B cell (primary cell): ENCODE results near the gene CCDC102A. TPM values are rescaled to one million over a fixed set of nuclear protein-coding genes. Genes with fewer than 3 reads are reported as not detected.

Source experiments
- ATAC-seq: fragments of 200-7000 bp; cut with Tn5 transposase; one replicate; pipeline ENCODE4 v1.10.0; 2021; ENCODE audit warnings: low read depth, mild to moderate bottlenecking, moderate number of reproducible peaks, moderate library complexity
- CTCF ChIA-PET: fragments of 350-600 bp; sonication (Branson Sonifier 250); formaldehyde crosslinking; loops from one replicate; lab custom pipeline; 2021; ENCODE audit warnings: antibody characterized with exemption, inconsistent platforms; lab: Charles Lee
- POLR2A ChIA-PET: fragments of 350-600 bp; sonication (Branson Sonifier 250); formaldehyde crosslinking; loops from one replicate; lab custom pipeline; 2021; ENCODE audit warnings: antibody characterized with exemption; lab: Charles Lee
- DNase-seq: peaks from one replicate; pipeline ENCODE4 v3.0.0; 2013
- H2AFZ ChIP-seq: 2 replicates; pipeline ENCODE4 v1.6.1; 2012; ENCODE audit warnings: mild to moderate bottlenecking, low read depth, low read length; ENCODE audit not compliant: insufficient read depth, poor library complexity, severe bottlenecking
- H3K27ac ChIP-seq, 2 donors: 1 replicate in 1 of 2; 2 replicates in 1 of 2; pipeline ENCODE4 v1.5.1; 2012 to 2013; ENCODE audit warnings: low read length in 2 of 2, mild to moderate bottlenecking in 2 of 2, moderate library complexity in 1 of 2
- H3K27me3 ChIP-seq, 4 experiments: fragments of 200-600 bp in 1 of 4; sonication (generic) in 1 of 4; replicated peaks in 1 of 4; 1 replicate in 2 of 4; 2 replicates in 2 of 4; pipeline versions ENCODE4 v1.6.1 to v1.7.0; 2013 to 2016; ENCODE audit warnings: low read length in 3 of 4, mild to moderate bottlenecking in 2 of 4, mixed read lengths in 1 of 4, moderate library complexity in 1 of 4; ENCODE audit not compliant: insufficient read depth in 4 of 4, control insufficient read depth in 3 of 4; ENCODE audit errors: control extremely low read depth in 1 of 4
- H3K36me3 ChIP-seq, 2 experiments: replicated peaks in 1 of 2; 1 replicate in 1 of 2; 2 replicates in 1 of 2; pipeline versions ENCODE4 v1.6.1 to v1.7.1; 2013; ENCODE audit warnings: low read length in 1 of 2; ENCODE audit not compliant: insufficient read depth in 2 of 2, control insufficient read depth in 1 of 2; ENCODE audit errors: control extremely low read depth in 1 of 2, extremely low read depth in 1 of 2
- H3K4me1 ChIP-seq, 2 donors: fragments of 200-600 bp in 1 of 2; sonication (generic) in 1 of 2; 1 replicate in 1 of 2; 2 replicates in 1 of 2; pipeline versions ENCODE4 v1.5.1 to v1.6.1; 2013 to 2017; ENCODE audit warnings: low read length in 2 of 2; ENCODE audit not compliant: control insufficient read depth in 2 of 2, insufficient read depth in 2 of 2
- H3K4me2 ChIP-seq: replicated peaks from 2 replicates; pipeline ENCODE3; 2012; ENCODE audit warnings: mild to moderate bottlenecking, low read depth, low read length; ENCODE audit not compliant: poor library complexity, severe bottlenecking
- H3K4me3 ChIP-seq, 5 experiments: fragments of 200-600 bp in 1 of 5; sonication (generic) in 1 of 5; 1 replicate in 3 of 5; 2 replicates in 2 of 5; pipeline versions ENCODE4 v1.5.1 to v1.7.0; 2011 to 2016; ENCODE audit warnings: low read length in 4 of 5, mild to moderate bottlenecking in 4 of 5, low read depth in 2 of 5, control low read depth in 1 of 5, moderate library complexity in 1 of 5; ENCODE audit not compliant: insufficient read depth in 1 of 5; ENCODE audit errors: control extremely low read depth in 1 of 5, extremely low read depth in 1 of 5
- H3K79me2 ChIP-seq: fragments of 200-600 bp; sonication (generic); one replicate; pipeline ENCODE4 v1.6.0; 2016; ENCODE audit warnings: low read length; ENCODE audit not compliant: control insufficient read depth, insufficient read depth
- H3K9ac ChIP-seq: fragments of 200-600 bp; sonication (generic); 2 replicates; pipeline ENCODE4 v1.6.1; 2017; ENCODE audit warnings: mild to moderate bottlenecking, low read length, moderate library complexity
- H3K9me3 ChIP-seq, 3 donors: one replicate each; pipeline versions ENCODE4 v1.6.1 to v1.7.1; 2013; ENCODE audit warnings: low read length in 2 of 3; ENCODE audit not compliant: control insufficient read depth in 2 of 3, insufficient read depth in 1 of 3; ENCODE audit errors: control extremely low read depth in 1 of 3
- H4K20me1 ChIP-seq: 2 replicates; pipeline ENCODE4 v1.6.0; 2012; ENCODE audit warnings: mild to moderate bottlenecking, low read length; ENCODE audit not compliant: insufficient read depth, control insufficient read depth, poor library complexity, severe bottlenecking
- H3K27ac Mint-ChIP-seq: one replicate; pipeline ENCODE4 v1.8.0; 2021; ENCODE audit warnings: mixed read lengths
- H3K27me3 Mint-ChIP-seq: one replicate; pipeline ENCODE4 v1.8.0; 2021; ENCODE audit warnings: mixed read lengths
- H3K4me1 Mint-ChIP-seq: one replicate; pipeline ENCODE4 v1.8.0; 2021; ENCODE audit warnings: mixed read lengths
- H3K4me3 Mint-ChIP-seq: one replicate; pipeline ENCODE4 v1.8.0; 2021; ENCODE audit warnings: mixed read lengths
- H3K9me3 Mint-ChIP-seq: one replicate; pipeline ENCODE4 v1.8.0; 2022; ENCODE audit warnings: mixed read lengths; ENCODE audit not compliant: insufficient read depth
- EZH2 ChIP-seq: IDR thresholded peaks from 2 replicates; pipeline ENCODE4 v1.6.1; 2012; ENCODE audit warnings: borderline replicate concordance, low read depth, mild to moderate bottlenecking, moderate library complexity, low read length; ENCODE audit not compliant: insufficient read depth, poor library complexity, severe bottlenecking
- WGBS: methylation state at CpG from one replicate; pipeline ENCODE4 v1.1.5; 2013; ENCODE audit warnings: missing lambda C conversion rate; ENCODE audit not compliant: insufficient coverage; 5-methylcytosine and 5-hydroxymethylcytosine counted together
- intact Hi-C: fragments of 100-400 bp; cut with micrococcal nuclease; formaldehyde crosslinking; loops from one replicate; pipeline ENCODE4 v1.10.0; 2022
- polyA plus RNA-seq: library from polyadenylated mRNA; depleted of rRNA; stranded (reverse); fragments of >200 nt; gene quantifications from 2 replicates; pipeline ENCODE4 v1.2.3, GENCODE V29; 2012
- total RNA-seq, 2 donors: library from RNA; stranded (reverse); fragments of 120-200 nt in 1 of 2; gene quantifications; 1 replicate in 1 of 2; 2 replicates in 1 of 2; pipeline versions ENCODE4 v1.2.3 to v1.2.4, GENCODE V29; 2013 to 2022
- TF ChIP-seq, protein P1 (sequence below): fragments of 200-600 bp; IDR thresholded peaks from one replicate; pipeline ENCODE4 v1.8.0; 2022; ENCODE audit warnings: antibody characterized with exemption, mild to moderate bottlenecking

CCDC102A gene
- total and polyA plus RNA-seq, 2 donors (not counting 1 experiment from before 2014, with no cell fraction given) = 14.5 to 14.7 TPM

DNA sequence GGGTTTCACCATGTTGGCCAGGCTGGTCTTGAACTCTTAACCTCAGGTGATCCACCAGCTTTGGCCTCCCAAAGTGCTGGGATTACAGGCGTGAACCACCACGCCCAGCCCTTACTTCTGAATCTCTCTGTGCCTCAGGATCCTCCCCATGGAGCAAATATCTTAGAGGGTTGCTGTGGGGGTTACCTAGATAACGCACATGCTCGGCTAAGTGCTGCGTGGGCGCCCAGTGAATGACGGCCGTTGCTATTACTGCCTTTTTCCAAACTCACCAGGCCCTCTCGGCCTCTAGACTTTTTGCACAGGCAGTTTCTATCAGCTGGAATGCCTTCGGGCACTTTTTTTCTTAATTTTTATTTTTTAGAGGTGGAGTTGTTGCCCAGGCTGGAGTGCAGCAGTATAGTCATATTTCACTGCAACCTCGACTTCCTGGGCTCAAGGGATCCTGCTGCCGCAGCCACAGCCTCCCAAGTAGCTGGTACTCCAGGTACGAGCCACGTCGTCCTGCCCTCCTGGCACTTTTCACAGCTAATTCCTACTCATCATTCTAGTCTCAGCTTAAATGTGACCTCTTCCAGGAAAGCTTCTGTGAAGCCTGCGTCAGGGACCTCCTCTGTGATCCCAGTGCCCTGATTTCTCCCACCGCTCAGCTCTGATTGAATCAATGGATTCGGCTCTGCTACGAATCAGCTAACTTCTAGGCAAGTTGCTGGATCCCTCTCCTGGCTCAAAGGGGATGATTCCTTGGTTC is 8.6 kb downstream of the CCDC102A start:
- peaks cover 49 to 66% of the 10 kb centered on the region in 2 donors for H3K4me1 ChIP-seq
- no peak for TF ChIP-seq EZH2
- TF ChIP-seq, protein P1, sequence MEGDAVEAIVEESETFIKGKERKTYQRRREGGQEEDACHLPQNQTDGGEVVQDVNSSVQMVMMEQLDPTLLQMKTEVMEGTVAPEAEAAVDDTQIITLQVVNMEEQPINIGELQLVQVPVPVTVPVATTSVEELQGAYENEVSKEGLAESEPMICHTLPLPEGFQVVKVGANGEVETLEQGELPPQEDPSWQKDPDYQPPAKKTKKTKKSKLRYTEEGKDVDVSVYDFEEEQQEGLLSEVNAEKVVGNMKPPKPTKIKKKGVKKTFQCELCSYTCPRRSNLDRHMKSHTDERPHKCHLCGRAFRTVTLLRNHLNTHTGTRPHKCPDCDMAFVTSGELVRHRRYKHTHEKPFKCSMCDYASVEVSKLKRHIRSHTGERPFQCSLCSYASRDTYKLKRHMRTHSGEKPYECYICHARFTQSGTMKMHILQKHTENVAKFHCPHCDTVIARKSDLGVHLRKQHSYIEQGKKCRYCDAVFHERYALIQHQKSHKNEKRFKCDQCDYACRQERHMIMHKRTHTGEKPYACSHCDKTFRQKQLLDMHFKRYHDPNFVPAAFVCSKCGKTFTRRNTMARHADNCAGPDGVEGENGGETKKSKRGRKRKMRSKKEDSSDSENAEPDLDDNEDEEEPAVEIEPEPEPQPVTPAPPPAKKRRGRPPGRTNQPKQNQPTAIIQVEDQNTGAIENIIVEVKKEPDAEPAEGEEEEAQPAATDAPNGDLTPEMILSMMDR = no peak
- H3K9me3 ChIP-seq = peaks cover 0 to 2% (median 0%) of the 10 kb centered on the region in 3 donors
- H3K79me2 ChIP-seq = peaks cover 25% of the 10 kb centered on the region
- H3K4me3 ChIP-seq = no peak overlapping the region
- POLR2A ChIA-PET = interaction anchor here (0.7 to 1.5 kb wide), 2 partner anchors 11 to 180 kb away, joined by 4 to 5 read pairs; no protein-coding TSS in a partner anchor
- no peak overlapping the region for H3K9ac ChIP-seq
- WGBS = 98% methylated on average over 15 of the region's 19 CpGs
- H3K27me3 ChIP-seq = no peaks in the 10 kb centered on the region
- no peak overlapping the region for H3K27ac Mint-ChIP-seq
- DNase-seq = no peak
- no peaks in the 10 kb centered on the region for H3K9me3 Mint-ChIP-seq
- CTCF ChIA-PET = interaction anchor here (0.9 to 4.1 kb wide), 5 partner anchors 8 to 48 kb away, joined by 3 to 15 read pairs (median 4); partner anchors contain the start of gene CCDC102A
- H3K4me1 Mint-ChIP-seq = peaks cover 62% of the 10 kb centered on the region
- no peak overlapping the region for H2AFZ ChIP-seq
- H3K4me3 Mint-ChIP-seq = peak overlapping the region; percentile 12
- no peak for ATAC-seq
- H3K4me2 ChIP-seq = no peak overlapping the region
- H3K27me3 Mint-ChIP-seq = no peaks in the 10 kb centered on the region
- H3K36me3 ChIP-seq = peaks cover 0 to 10% of the 10 kb centered on the region in 2 experiments
- H4K20me1 ChIP-seq = no peaks in the 10 kb centered on the region
- H3K27ac ChIP-seq = no peak overlapping the region
- intact Hi-C loops = no loop called here

DNA sequence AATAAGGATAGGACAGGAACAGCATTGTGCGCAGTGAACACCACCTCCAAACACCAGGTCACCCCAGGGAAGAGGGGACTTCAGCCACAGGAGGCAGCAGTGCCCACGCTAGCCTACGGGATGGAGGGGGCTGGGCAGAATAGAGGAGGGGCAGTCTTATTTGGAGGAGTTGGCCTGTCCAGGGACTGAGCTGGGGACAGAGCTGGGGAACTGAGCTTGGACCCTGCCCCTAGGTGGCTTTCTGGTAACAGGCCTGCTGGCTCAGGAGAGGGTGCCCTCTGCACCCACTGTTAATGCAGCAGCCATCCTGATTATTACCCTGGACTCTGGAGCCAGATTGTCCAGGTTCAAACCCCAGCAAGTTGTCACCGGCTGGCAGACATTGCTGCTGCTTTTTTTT is 9.3 kb downstream of the CCDC102A start:
- Mint-ChIP-seq H3K4me3 (no peak overlapping the region), H3K9me3 (no peaks in the 10 kb centered on the region), H3K27ac (no peak overlapping the region), H3K4me1 (peaks cover 63% of the 10 kb centered on the region), H3K27me3 (no peaks in the 10 kb centered on the region)
- H3K4me1 ChIP-seq = peaks cover 49 to 66% of the 10 kb centered on the region in 2 donors
- H3K4me2 ChIP-seq = no peak overlapping the region
- intact Hi-C loops = no loop called here
- TF ChIP-seq, protein P1 = no peak
- TF ChIP-seq EZH2 = no peak
- H3K27me3 ChIP-seq = no peaks in the 10 kb centered on the region
- ChIA-PET CTCF (interaction anchor here (1.0 to 4.1 kb wide), 5 partner anchors 10 to 110 kb away, joined by 4 to 15 read pairs (median 5); partner anchors contain the start of gene CCDC102A), POLR2A (interaction anchor here (0.7 to 1.9 kb wide), 3 partner anchors 12 to 181 kb away, joined by 4 to 5 read pairs (median 4); partner anchors contain the start of gene ADGRG5)
- no peak overlapping the region for H2AFZ ChIP-seq
- no peaks in the 10 kb centered on the region for H4K20me1 ChIP-seq
- H3K4me3 ChIP-seq = no peak overlapping the region
- no peak overlapping the region for H3K27ac ChIP-seq
- 96% methylated on average over 2 of the region's 4 CpGs for WGBS
- no peak for ATAC-seq
- H3K79me2 ChIP-seq = peaks cover 32% of the 10 kb centered on the region
- peaks cover 0 to 10% of the 10 kb centered on the region in 2 experiments for H3K36me3 ChIP-seq
- H3K9ac ChIP-seq = no peak overlapping the region
- DNase-seq = no peak
- peaks cover 0 to 4% (median 0%) of the 10 kb centered on the region in 3 donors for H3K9me3 ChIP-seq
